Mammary epithelial cell (primary cell): ENCODE measurements around the gene RARS1.

Experiments used
- CTCF ChIP-seq, 2 donors: IDR thresholded peaks in 1 of 2; conservative IDR thresholded peaks in 1 of 2; 2 replicates each; pipeline ENCODE4 v1.5.1; 2011 to 2012; ENCODE audit warnings: inconsistent platforms in 2 of 2, low read length in 2 of 2, mild to moderate bottlenecking in 2 of 2, control low read depth in 1 of 2, low read depth in 1 of 2; ENCODE audit not compliant: insufficient read depth in 1 of 2; ENCODE audit errors: extremely low read depth in 1 of 2
- EZH2 ChIP-seq: IDR thresholded peaks from 2 replicates; pipeline ENCODE4 v1.6.1; 2012; ENCODE audit warnings: low read length, inconsistent platforms, borderline replicate concordance

- TF ChIP-seq CTCF (conservative IDR thresholded peaks at IDR 0.05 in 1 of 2, IDR thresholded peaks at IDR 0.05 in 1 of 2; ENCODE audit: extremely low read depth in 1 of 2, insufficient read depth in 1 of 2, low read depth in 1 of 2, low read length in 2 of 2) (no peak), EZH2 (no peak)
Observed at GRCh38 chr5:168479166-168479565, 7.1 kb upstream of the RARS1 start.
